Measurements from ENCODE around the gene PRR23E. TPM values are rescaled to one million over a fixed set of nuclear protein-coding genes. Genes with fewer than 3 reads are reported as not detected.

The PRR23E gene
- total RNA-seq, 1 donor from 2014 or later = not detected

DNA sequence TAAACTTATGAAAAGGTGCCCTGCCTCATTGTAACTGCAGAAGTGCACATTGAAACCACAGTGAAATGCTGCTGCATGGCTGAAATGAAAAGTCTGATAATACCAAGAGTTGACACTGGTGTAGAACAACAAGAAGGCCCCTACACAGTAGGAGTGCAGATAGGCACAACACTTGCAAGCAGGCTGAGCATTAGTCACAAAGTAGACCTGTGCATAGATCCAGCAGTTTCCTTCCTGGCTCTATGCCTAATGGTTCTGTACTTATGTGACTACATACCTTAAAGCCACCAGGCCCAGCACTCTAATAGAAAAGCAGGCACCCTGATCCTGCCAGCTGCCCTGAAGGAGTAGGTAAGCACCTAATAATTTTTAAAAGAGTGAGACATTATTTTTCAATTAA is 41.8 kb downstream of the PRR23E start:
- DNase-seq (no peak), ATAC-seq (ENCODE audit: low read depth) (no peak)
- no peak for TF ChIP-seq CTCF (IDR thresholded peaks at IDR 0.05)
- POLR2A ChIA-PET = no interaction called here
- intact Hi-C loops (cut with micrococcal nuclease) = no loop called here
- peaks cover 6% of the 10 kb centered on the region for H3K27me3 Mint-ChIP-seq
- H3K9me3 Mint-ChIP-seq = no peaks in the 10 kb centered on the region
- no peaks in the 10 kb centered on the region for H3K36me3 Mint-ChIP-seq (ENCODE audit: low read depth)
- H3K4me3 Mint-ChIP-seq = no peak overlapping the region
- no peak overlapping the region for H3K27ac Mint-ChIP-seq
- CTCF ChIA-PET = no interaction called here
- no peaks in the 10 kb centered on the region for H3K4me1 Mint-ChIP-seq

DNA sequence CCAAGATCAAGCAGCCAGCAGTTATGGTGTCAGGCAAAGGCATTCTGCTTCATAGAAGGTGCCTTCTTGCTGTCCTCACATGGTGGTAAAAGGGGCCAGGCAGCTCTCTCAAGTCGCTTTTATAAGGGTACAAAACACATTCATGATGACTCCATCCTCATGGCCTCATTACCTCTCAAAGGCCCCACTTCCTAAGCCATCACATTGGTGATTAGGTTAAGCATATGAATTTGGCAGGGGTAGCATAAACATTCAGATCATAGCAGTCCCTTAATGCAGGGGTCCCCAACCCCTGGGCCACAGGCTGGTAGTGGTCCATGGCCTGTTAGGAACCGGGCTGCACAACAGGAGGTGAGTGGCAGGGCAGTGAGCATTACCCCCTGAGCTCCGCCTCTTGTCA is 42.8 kb downstream of the PRR23E start:
- Mint-ChIP-seq H3K36me3 (ENCODE audit: low read depth) (no peaks in the 10 kb centered on the region), H3K9me3 (no peaks in the 10 kb centered on the region), H3K27ac (no peak overlapping the region), H3K4me3 (no peak overlapping the region), H3K4me1 (no peaks in the 10 kb centered on the region), H3K27me3 (peaks cover 6% of the 10 kb centered on the region)
- intact Hi-C loops (cut with micrococcal nuclease) = no loop called here
- DNase-seq (no peak), ATAC-seq (ENCODE audit: low read depth) (no peak)
- ChIA-PET CTCF (no interaction called here), POLR2A (no interaction called here)
- TF ChIP-seq CTCF (IDR thresholded peaks at IDR 0.05) = no peak

- CTCF ChIA-PET = no interaction called here
- intact Hi-C loops (cut with micrococcal nuclease) = no loop called here
Observed at GRCh38 chr3:127237835-127238234, 44.9 kb downstream of the PRR23E start.

GRCh38 chr3:127238602-127239001 is 45.7 kb downstream of the PRR23E start:
- POLR2A ChIA-PET = no interaction called here
- intact Hi-C loops (cut with micrococcal nuclease) = no loop called here
- TF ChIP-seq CTCF (IDR thresholded peaks at IDR 0.05) = no peak
- H3K27me3 Mint-ChIP-seq = peaks cover 3% of the 10 kb centered on the region
- DNase-seq (no peak), ATAC-seq (ENCODE audit: low read depth) (no peak)
- H3K27ac Mint-ChIP-seq = no peak overlapping the region
- no peak overlapping the region for H3K4me3 Mint-ChIP-seq
- no peaks in the 10 kb centered on the region for H3K36me3 Mint-ChIP-seq (ENCODE audit: low read depth)
- CTCF ChIA-PET = no interaction called here
- no peaks in the 10 kb centered on the region for H3K4me1 Mint-ChIP-seq
- H3K9me3 Mint-ChIP-seq = peaks cover 7% of the 10 kb centered on the region

More at GRCh38 chr3:127237835-127238234, 44.9 kb downstream of the PRR23E start:
- H3K36me3 Mint-ChIP-seq (ENCODE audit: low read depth) = no peaks in the 10 kb centered on the region
- peaks cover 5% of the 10 kb centered on the region for H3K9me3 Mint-ChIP-seq
- POLR2A ChIA-PET = no interaction called here
- peaks cover 3% of the 10 kb centered on the region for H3K27me3 Mint-ChIP-seq
- H3K4me3 Mint-ChIP-seq = no peak overlapping the region
- ATAC-seq (ENCODE audit: low read depth) (no peak), DNase-seq (no peak)
- no peak overlapping the region for H3K27ac Mint-ChIP-seq
- TF ChIP-seq CTCF (IDR thresholded peaks at IDR 0.05) = no peak
- H3K4me1 Mint-ChIP-seq = no peaks in the 10 kb centered on the region

DNA sequence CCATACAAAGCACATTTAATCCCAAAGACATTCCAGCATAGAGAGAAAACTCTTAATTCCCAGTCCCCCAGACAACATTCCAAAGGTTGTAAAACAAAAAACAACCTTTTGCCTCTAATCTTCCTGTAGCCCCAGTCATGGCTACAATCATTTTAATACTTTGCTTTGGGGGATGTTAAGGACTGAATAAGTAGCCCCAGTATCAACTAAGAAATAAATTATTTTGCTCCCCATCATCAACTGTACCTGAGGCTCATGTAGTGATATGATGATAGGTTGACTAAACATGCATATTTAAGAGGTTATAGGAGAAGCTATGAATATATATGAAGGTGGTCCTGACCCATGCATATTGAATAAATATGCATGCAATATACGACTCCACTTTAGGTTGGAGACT is 54.4 kb downstream of the PRR23E start:
- CTCF ChIA-PET = no interaction called here

More for the DNA sequence above, 54.4 kb downstream of the PRR23E start:
- no peak for TF ChIP-seq CTCF (IDR thresholded peaks at IDR 0.05)
- H3K27ac Mint-ChIP-seq = no peak overlapping the region
- H3K27me3 Mint-ChIP-seq = no peaks in the 10 kb centered on the region
- POLR2A ChIA-PET = no interaction called here
- no peak overlapping the region for H3K4me3 Mint-ChIP-seq
- peaks cover 30% of the 10 kb centered on the region for H3K9me3 Mint-ChIP-seq
- DNase-seq (no peak), ATAC-seq (ENCODE audit: low read depth) (no peak)
- intact Hi-C loops (cut with micrococcal nuclease) = no loop called here
- H3K4me1 Mint-ChIP-seq = no peaks in the 10 kb centered on the region
- H3K36me3 Mint-ChIP-seq (ENCODE audit: low read depth) = no peaks in the 10 kb centered on the region

Other genes starting within 250 kb of the PRR23E start
- 47.2 and 55.2 TPM in 2 replicates for gene PLXNA1, start 210.0 kb upstream of the PRR23E start, total RNA-seq
- not detected in 2 replicates for gene PRR20G, start 94.9 kb downstream of the PRR23E start, total RNA-seq